OCI-LY7 (cell line): ENCODE data around the gene SLC10A7.

Experiments
- EZH2phosphoT487 ChIP-seq: fragments of 200-600 bp; sonication (generic); IDR thresholded peaks from 2 replicates; pipeline ENCODE4 v1.6.1; 2018; ENCODE audit warnings: low read depth, borderline replicate concordance, mild to moderate bottlenecking, mixed run types, antibody characterized with exemption, low read length, moderate library complexity, mixed read lengths
- TF ChIP-seq, protein P1 (sequence below): fragments of 200-600 bp; sonication (generic); conservative IDR thresholded peaks from 2 replicates; pipeline ENCODE4 v1.5.1; 2014; ENCODE audit warnings: mild to moderate bottlenecking, antibody characterized with exemption, low read length, moderate library complexity, mixed read lengths

- no peak for TF ChIP-seq EZH2phosphoT487
- TF ChIP-seq, protein P1, sequence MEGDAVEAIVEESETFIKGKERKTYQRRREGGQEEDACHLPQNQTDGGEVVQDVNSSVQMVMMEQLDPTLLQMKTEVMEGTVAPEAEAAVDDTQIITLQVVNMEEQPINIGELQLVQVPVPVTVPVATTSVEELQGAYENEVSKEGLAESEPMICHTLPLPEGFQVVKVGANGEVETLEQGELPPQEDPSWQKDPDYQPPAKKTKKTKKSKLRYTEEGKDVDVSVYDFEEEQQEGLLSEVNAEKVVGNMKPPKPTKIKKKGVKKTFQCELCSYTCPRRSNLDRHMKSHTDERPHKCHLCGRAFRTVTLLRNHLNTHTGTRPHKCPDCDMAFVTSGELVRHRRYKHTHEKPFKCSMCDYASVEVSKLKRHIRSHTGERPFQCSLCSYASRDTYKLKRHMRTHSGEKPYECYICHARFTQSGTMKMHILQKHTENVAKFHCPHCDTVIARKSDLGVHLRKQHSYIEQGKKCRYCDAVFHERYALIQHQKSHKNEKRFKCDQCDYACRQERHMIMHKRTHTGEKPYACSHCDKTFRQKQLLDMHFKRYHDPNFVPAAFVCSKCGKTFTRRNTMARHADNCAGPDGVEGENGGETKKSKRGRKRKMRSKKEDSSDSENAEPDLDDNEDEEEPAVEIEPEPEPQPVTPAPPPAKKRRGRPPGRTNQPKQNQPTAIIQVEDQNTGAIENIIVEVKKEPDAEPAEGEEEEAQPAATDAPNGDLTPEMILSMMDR = no peak
These were observed 28.4 kb upstream of the SLC10A7 start for GRCh38 chr4:146550161-146550560.
